T-helper 1 cell treated with Interleukin-12 subunit alpha and Interleukin-12 subunit beta and Interleukin-4 antibody, amounts not matched to agents 30 μg/mL and 1 μg/mL, for 36 hours (primary cell): Measurements from ENCODE around the gene FAM53B.
A peak's percentile ranks its signal among the peaks of the same experiment; 100 is the strongest.

Source experiments
- H3K27ac Mint-ChIP-seq: one replicate; pipeline ENCODE4 v1.8.0; 2021; ENCODE audit warnings: mild to moderate bottlenecking, mixed read lengths
- H3K27me3 Mint-ChIP-seq: one replicate; pipeline ENCODE4 v1.8.0; 2021; ENCODE audit warnings: low read depth, mixed read lengths
- H3K36me3 Mint-ChIP-seq: one replicate; pipeline ENCODE4 v1.8.0; 2021; ENCODE audit warnings: low read depth, mixed read lengths
- H3K4me1 Mint-ChIP-seq: one replicate; pipeline ENCODE4 v1.8.0; 2021; ENCODE audit warnings: low read depth, mixed read lengths
- H3K4me3 Mint-ChIP-seq: one replicate; pipeline ENCODE4 v1.8.0; 2021; ENCODE audit warnings: mild to moderate bottlenecking, moderate library complexity, mixed read lengths
- H3K9me3 Mint-ChIP-seq: one replicate; pipeline ENCODE4 v1.8.0; 2021; ENCODE audit warnings: mixed read lengths

Gene FAM53B

DNA sequence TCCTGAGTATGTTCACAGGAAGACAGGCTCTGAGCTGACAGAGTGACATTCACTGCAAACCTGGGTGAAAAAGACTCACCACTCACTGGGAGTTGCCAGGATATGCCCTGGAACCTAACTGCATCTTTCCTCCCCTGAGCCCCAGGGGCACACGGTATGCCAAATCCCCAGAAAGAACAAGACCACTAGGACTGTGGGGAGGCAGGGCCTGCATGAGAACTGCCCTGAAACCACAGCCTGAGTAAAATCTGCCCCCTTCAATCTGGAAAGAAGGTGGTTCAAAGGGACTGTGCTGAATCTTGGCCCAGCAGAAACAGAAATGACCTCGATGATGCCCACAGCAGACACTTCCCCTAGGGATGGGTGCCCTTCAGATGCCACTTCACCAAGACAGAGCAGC lies 6.5 kb downstream of the FAM53B start:
- H3K4me1 Mint-ChIP-seq = peaks cover 72% of the 10 kb centered on the region
- no peak overlapping the region for H3K27ac Mint-ChIP-seq
- H3K4me3 Mint-ChIP-seq = no peak overlapping the region

DNA sequence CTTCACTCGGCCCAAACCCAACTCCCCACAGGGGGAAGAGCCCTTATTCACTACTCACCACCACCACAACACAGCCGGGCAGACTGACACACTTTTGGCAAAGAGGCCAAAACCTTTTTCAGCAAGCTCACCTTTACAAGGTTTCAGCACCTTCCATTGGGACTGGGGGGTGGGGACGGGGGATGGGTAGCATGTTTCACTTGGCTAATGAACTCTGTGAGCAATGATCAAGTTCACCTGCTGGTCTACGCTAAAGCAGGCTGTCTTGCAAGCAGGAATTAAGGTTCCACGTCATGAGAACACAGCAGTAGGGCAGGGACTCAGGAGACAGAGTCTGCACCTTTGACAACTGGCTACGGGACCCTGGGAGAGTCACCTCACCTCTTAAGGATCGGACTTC lies 7.0 kb downstream of the FAM53B start:
- peaks cover 26% of the 10 kb centered on the region for H3K27me3 Mint-ChIP-seq
- peaks cover 39% of the 10 kb centered on the region for H3K36me3 Mint-ChIP-seq
- no peak overlapping the region for H3K27ac Mint-ChIP-seq
- peaks cover 69% of the 10 kb centered on the region for H3K4me1 Mint-ChIP-seq
- H3K9me3 Mint-ChIP-seq = no peaks in the 10 kb centered on the region
- H3K4me3 Mint-ChIP-seq = no peak overlapping the region

More for the DNA sequence above, 6.5 kb downstream of the FAM53B start:
- peaks cover 31% of the 10 kb centered on the region for H3K27me3 Mint-ChIP-seq
- no peaks in the 10 kb centered on the region for H3K9me3 Mint-ChIP-seq
- peaks cover 38% of the 10 kb centered on the region for H3K36me3 Mint-ChIP-seq

DNA sequence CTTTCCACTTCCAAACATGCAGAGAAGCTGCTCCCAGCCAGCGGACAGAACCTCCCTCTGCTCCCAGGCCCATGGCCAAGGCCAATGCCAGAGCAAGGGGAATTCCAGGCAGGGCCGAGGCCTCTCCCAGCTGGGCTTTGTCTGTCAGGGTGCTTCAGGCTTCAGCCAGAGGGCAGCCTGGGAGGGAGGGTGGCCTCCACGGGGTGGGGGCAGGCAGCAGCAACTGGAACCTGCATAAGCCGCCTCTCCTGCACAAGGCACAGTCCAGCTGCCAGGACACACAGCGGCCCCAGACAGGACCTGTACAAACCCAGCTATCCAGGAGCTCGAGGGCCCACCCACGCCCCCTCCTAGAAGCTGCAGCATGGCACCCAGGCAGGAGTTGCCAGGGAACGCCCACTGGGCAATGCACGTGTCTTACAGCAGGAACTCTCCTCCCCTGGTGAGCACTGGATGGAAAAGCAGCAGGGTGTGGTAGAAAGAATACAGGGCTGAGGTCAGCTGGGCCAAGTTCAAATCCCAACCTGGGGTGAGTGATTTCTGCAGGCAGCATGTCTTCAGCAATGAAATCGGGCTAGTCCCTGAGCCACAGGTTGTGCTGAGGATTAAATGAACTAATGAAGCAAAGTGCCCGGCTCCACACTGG lies 7.6 kb downstream of the FAM53B start:
- Mint-ChIP-seq H3K27ac (no peak overlapping the region), H3K4me3 (no peak overlapping the region), H3K4me1 (peaks cover 68% of the 10 kb centered on the region), H3K27me3 (peaks cover 25% of the 10 kb centered on the region), H3K36me3 (peaks cover 43% of the 10 kb centered on the region), H3K9me3 (no peaks in the 10 kb centered on the region)

DNA sequence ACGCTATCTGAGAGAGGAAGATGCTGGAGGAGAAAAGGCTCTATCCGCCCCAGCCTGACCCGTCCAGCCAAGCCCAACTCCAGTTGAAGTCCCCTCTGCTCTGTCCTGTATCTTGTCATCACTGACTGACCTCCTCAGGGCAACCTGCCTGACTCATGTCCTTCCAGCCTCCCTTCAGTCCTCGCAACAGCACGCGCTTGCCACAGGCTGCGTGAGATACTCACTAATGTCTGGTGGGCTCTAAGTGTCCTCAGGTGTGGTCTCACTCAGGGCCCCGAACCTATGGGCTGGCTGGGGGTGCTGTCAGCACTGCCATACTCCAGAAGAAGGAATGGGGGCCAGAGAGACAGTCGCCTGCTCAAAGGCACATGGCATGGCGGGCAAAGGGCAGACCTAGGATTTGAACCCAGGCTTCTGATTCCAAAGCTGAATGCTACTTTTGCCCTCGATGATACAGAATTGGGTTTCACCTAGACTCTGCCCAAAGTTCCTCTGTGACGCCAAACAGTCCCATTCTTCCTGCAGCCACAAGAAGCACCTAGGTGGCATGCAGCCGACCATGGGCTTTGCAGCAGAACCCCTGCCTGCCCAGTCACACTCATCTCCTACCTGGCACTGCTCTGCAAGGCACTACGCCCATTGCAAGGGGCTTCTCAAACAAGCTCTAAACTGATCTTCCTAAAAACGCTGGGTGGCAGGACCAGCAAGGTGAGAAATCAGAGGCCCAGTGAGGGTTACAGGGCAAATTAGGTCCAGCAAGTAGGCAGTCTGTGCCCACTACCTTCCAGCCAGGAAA lies 8.5 kb downstream of the FAM53B start:
- H3K9me3 Mint-ChIP-seq = no peaks in the 10 kb centered on the region
- H3K27me3 Mint-ChIP-seq = peaks cover 17% of the 10 kb centered on the region
- H3K4me1 Mint-ChIP-seq = peaks cover 60% of the 10 kb centered on the region
- peaks cover 38% of the 10 kb centered on the region for H3K36me3 Mint-ChIP-seq
- H3K4me3 Mint-ChIP-seq = no peak overlapping the region
- H3K27ac Mint-ChIP-seq = no peak overlapping the region

DNA sequence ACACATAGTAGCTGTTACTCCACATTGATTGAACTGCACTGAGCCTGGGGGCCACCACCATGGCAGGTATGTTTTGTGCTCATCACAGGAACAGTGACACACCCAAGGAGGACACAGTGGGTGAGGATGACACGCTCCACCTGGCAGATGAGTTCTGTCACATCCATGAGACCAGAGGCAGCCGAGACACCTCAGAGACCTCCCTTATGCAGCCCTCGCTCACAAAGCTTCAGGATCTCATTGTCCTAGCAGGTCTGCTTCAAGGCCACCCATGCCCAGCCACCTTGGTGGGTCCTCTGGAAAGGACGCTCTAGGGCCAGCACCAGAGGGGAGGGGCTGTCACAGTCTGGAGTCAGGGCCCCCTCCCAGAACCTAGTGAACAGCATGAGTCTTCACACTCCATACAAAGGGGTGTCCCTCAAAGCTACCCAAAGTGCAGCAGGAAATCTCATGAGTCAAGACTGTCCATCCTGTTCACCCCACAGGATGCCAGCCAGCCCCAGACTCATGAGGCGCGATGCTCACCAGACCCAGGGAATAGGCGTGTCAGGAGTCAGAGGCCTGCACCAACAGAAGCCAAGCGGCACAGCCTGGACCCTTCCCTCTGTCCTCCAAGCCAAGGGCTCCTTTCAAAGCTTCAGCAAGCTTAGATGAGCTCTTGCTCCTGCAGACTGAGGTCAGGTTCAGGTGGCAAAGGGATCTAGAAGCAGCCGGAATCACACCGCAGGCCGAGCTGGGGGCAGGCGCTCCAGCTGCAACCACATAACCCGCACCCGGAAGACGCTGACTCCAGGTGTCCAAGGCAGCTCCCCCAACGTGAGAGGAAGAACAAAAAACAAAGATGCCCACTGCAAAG lies 9.6 kb downstream of the FAM53B start:
- H3K4me1 Mint-ChIP-seq = peaks cover 52% of the 10 kb centered on the region
- peak overlapping the region; percentile 76 for H3K27ac Mint-ChIP-seq
- no peaks in the 10 kb centered on the region for H3K9me3 Mint-ChIP-seq
- H3K27me3 Mint-ChIP-seq = peaks cover 6% of the 10 kb centered on the region
- peak overlapping the region; percentile 26 for H3K4me3 Mint-ChIP-seq
- peaks cover 37% of the 10 kb centered on the region for H3K36me3 Mint-ChIP-seq

DNA sequence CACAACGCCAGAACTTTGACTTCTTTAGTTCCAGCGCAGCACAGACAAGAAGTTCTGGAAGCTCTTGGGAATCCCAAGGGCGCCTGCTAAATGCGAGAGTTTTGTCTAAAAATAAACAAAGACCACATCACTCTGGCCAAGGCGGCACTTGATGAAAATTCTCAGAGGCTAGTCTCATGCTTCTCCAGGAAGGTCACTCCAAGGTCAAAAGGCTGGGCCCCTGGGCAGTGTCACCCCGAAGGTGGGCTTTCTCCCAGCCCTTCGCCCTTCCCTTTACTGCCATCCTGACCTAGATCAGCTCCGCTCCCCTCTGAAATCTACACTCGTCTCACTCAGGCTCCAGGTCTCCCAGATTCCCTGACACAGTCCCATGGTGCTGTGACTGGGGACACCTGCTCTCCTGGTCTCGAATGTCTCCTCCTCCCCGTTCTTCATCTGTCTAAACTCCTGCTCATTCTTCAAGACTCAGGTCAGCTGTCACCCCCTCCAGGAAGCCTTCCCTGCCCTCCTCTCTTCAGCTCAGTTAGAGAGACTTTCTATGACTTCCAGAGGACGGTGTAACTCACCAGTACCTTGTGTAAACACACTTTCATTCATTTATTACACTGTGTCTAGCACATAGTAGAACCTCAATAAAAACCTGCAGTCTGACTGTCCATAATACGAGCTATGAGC lies 10.5 kb downstream of the FAM53B start:
- Mint-ChIP-seq H3K27ac (peak overlapping the region; percentile 76), H3K4me3 (no peak overlapping the region), H3K36me3 (peaks cover 36% of the 10 kb centered on the region), H3K9me3 (no peaks in the 10 kb centered on the region), H3K4me1 (peaks cover 53% of the 10 kb centered on the region), H3K27me3 (no peaks in the 10 kb centered on the region)

DNA sequence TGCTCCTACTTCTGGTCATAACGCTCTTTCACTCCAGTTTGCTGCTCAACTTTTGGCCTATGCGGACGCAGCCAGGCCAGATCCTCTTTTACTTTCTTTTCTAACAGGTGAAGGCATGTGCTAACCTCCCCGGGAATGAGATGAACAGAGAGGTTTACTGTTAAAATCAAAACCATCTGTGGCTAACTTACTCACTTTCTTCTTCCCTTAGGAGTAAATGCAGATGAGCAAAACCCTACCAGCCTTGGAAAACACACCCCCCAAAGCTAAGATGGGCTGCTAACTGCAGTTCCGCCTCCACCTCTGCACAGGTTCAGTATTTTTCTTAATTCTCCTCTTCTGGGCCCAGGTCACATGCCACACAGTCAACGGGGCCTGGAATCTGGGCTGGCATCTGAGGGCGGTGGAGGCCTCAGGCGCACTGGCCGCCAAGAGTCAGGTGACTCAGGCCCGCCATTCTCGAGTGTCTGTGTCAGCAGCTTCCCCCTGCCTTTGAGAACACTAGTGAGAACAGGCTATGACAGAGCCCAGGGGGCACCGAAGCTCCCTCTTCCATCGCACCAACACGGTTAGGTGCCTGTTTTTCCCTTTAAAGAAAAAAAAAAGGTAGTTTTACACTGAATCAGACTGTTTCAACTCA lies 11.1 kb downstream of the FAM53B start:
- H3K4me1 Mint-ChIP-seq = peaks cover 56% of the 10 kb centered on the region
- H3K4me3 Mint-ChIP-seq = peak overlapping the region; percentile 40
- H3K27me3 Mint-ChIP-seq = no peaks in the 10 kb centered on the region
- H3K27ac Mint-ChIP-seq = peak overlapping the region; percentile 63
- no peaks in the 10 kb centered on the region for H3K9me3 Mint-ChIP-seq
- peaks cover 40% of the 10 kb centered on the region for H3K36me3 Mint-ChIP-seq

DNA sequence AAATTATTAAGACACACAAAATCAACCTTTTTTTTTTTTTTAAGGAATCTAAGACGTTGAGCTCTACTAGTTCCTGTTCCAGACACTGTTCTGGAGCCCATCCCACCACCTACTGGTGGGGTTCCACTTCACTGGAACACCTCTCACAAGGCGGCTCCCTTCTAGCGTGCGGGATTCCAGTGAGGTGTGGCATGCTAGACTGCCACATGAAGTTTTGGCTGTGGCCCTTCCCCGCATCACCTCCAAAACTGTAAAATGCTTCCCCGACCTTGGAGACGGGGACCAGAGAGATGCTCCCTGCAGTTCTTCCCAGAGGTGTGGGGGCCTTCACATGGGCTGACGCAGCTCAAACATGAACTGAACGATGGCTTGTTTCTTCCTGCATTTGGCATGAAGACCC lies 12.6 kb downstream of the FAM53B start:
- Mint-ChIP-seq H3K4me1 (peaks cover 57% of the 10 kb centered on the region), H3K4me3 (no peak overlapping the region)

DNA sequence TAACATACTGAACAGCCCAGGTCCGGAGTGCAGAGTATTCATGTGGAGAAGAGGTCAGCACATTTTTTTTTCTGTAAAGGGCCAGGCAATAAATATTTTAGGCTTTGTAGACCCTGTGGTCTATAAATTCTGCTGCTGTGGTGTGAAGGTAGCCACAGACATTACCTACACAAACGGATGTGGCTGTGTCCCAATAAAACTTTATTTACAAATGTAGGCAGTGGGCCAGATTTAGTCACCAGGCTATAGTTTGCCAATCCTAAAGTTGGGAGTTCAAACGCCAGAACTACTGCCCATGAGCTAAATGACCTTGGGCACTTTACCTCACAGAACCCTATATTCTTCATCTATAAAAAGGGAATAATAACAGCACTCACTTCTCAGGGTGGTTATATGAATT lies 13.4 kb downstream of the FAM53B start:
- no peaks in the 10 kb centered on the region for H3K9me3 Mint-ChIP-seq
- peaks cover 40% of the 10 kb centered on the region for H3K36me3 Mint-ChIP-seq
- H3K27me3 Mint-ChIP-seq = no peaks in the 10 kb centered on the region
- H3K4me1 Mint-ChIP-seq = peaks cover 61% of the 10 kb centered on the region
- H3K27ac Mint-ChIP-seq = no peak overlapping the region
- H3K4me3 Mint-ChIP-seq = no peak overlapping the region

More for the DNA sequence above, 12.6 kb downstream of the FAM53B start:
- no peak overlapping the region for H3K27ac Mint-ChIP-seq
- H3K9me3 Mint-ChIP-seq = no peaks in the 10 kb centered on the region
- peaks cover 43% of the 10 kb centered on the region for H3K36me3 Mint-ChIP-seq
- no peaks in the 10 kb centered on the region for H3K27me3 Mint-ChIP-seq

DNA sequence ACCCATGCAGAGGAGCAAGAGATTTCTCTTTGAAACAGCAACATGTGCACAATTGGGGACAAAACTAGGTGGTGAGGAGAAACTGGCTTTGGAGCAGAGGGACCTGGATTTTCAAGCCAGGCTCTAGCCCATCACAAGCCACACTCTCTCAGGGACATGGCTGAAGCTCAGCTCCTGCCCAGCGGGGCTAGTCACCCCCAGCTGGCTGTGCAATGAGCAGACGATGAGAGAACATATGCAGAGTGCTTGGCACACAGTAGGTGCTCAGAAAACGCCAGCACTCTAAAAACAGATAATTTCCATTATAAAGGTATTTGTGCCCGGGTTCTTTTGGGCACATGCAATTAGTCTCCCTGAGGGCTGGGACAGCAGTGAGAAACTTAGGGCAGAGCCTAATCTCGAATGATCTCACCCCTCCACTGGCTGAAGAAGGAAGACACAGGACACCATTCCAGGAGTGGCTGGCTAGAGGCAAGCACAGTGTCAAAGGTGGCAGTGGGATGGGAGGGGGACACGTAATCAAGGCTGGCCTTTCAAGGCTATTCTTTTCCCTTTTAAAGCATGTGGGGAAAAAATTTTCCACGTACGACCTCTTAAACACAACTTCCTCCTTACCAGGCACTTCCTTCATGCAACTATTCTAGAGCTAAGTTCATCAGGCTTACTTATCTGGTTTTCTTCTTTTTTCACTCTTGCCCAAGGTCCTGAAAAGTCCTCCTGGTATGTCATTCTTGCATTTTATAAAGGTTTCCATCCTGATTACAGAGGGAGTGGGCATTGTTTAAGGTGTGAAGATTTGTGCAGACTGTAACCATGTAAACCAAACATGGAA lies 15.1 kb downstream of the FAM53B start:
- Mint-ChIP-seq H3K4me3 (no peak overlapping the region), H3K36me3 (peaks cover 41% of the 10 kb centered on the region), H3K4me1 (peaks cover 55% of the 10 kb centered on the region)

DNA sequence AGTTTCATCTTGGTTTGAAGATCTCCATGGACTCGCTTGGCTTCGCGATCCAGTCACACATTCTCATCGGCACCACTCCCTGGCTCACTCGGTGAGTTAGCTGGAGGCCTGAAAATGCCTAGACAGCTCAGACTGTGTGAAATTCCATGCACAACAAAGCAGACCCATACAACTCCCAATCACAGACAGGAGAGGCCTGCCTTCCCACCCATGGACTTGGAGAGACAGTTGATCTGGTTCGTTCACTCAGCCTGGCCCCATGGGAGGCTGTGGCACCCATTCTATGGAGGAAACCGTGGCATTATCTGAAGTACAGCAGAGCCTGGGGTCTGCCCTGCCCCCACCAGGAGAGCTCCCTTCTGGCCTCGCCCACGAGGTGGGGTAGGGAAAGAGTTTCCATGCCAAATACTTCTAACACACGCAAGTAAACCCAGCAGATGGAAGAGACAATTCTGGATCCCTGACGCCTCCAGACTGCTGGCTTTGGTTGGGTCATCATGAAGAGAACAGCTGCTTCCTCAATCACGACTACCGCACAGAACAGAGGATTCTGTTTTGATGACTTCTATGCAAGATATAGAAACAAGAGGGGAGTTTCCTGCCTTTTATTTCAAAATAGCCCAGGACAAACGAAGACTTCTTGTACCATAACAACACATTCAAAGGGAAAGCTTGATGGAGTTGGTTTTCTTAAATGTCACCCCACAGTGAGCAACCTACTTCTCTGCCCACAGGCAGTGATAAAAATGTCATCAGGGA lies 15.9 kb downstream of the FAM53B start:
- H3K27me3 Mint-ChIP-seq = no peaks in the 10 kb centered on the region
- H3K9me3 Mint-ChIP-seq = no peaks in the 10 kb centered on the region
- H3K36me3 Mint-ChIP-seq = peaks cover 38% of the 10 kb centered on the region
- H3K4me1 Mint-ChIP-seq = peaks cover 56% of the 10 kb centered on the region
- peak overlapping the region; percentile 60 for H3K27ac Mint-ChIP-seq
- no peak overlapping the region for H3K4me3 Mint-ChIP-seq

More for the DNA sequence above, 15.1 kb downstream of the FAM53B start:
- H3K27ac Mint-ChIP-seq = peak overlapping the region; percentile 60
- H3K9me3 Mint-ChIP-seq = no peaks in the 10 kb centered on the region
- H3K27me3 Mint-ChIP-seq = no peaks in the 10 kb centered on the region

DNA sequence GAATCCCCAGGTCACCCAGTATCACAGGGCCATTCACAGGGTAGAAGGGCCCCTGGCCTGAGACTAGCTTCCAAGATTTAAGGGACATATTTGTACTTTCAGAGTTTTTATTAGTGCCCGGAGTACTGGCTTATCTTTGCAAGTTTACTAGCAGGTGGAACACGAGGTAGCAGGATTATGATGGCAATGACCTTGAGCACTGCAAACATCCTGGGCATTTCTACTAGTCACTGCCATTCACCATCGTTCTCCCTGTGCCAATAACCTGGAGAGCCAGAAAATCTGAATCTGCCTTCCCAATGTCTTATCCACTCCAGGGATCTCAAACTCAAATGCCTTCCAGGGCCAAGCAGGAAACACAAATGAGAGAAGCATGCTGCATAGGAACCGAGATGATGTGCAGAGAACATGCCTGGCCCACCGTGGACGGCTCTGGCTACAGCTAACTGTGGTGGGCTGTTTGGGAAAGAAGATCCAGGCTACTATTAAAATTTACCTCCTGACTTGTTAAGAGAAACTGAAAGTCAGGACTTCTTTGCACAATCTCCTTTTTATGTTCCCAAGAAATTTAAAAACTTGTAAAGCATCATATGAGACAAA lies 16.7 kb downstream of the FAM53B start:
- Mint-ChIP-seq H3K27me3 (no peaks in the 10 kb centered on the region), H3K27ac (no peak overlapping the region), H3K9me3 (no peaks in the 10 kb centered on the region), H3K36me3 (peaks cover 35% of the 10 kb centered on the region), H3K4me1 (peaks cover 57% of the 10 kb centered on the region), H3K4me3 (no peak overlapping the region)
